ENCODE data around the gene COG5. TPM values are rescaled to one million over a fixed set of nuclear protein-coding genes. Genes with fewer than 3 reads are reported as not detected.

COG5 gene
- polyA plus RNA-seq, 1 of the 3 experiments (the other 2 are of a cell fraction) = 21.2 TPM

DNA sequence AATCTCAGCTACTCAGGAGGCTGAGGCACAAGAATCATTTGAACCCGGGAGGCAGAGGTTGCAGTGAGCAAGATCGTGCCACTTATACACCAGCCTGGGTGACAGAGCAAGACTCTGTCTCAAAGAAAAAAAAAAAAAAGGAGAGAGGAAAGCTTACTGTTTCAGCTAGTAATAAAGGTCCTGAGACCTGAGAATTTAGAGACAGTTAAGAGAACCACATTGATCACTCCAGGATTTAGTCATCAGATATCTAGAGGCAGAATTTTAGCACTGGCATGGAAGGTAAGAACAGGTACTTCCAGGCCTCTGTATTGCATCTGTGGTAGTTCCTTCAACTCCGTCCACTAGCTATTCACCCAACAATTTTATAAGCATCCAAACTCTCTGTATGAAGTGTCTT, 7.8 kb downstream of the COG5 start:
- no peaks in the 10 kb centered on the region for H4K20me1 ChIP-seq (ENCODE audit: insufficient read depth)
- no peak for DNase-seq
- peaks cover 0 to 15% of the 10 kb centered on the region in 2 experiments; a peak in 2 of 4 replicates for H3K4me1 ChIP-seq (ENCODE audit: control insufficient read depth in 1 of 2, insufficient read depth in 2 of 2, low read depth in 1 of 2, low read length in 1 of 2)
- H3K27me3 ChIP-seq (ENCODE audit: insufficient read depth) = no peaks in the 10 kb centered on the region
- CTCF ChIA-PET = no interaction called here
- no peak overlapping the region for H3K27ac ChIP-seq (ENCODE audit: low read depth in 2 of 2, low read length in 1 of 2)
- H3F3A ChIP-seq (replicated peaks; ENCODE audit: insufficient read depth) = peaks cover 4% of the 10 kb centered on the region
- H3K4me3 ChIP-seq (ENCODE audit: low read depth in 2 of 2, low read length in 1 of 2) = no peak overlapping the region
- no peaks in the 10 kb centered on the region for H3K9me3 ChIP-seq
- H3K9me2 ChIP-seq = no peaks in the 10 kb centered on the region
- peaks cover 70% of the 10 kb centered on the region for H3K79me2 ChIP-seq (ENCODE audit: insufficient read depth)
- peaks cover 44 to 57% of the 10 kb centered on the region in 2 experiments for H3K36me3 ChIP-seq (replicated peaks in 1 of 2; ENCODE audit: control insufficient read depth in 1 of 2, insufficient read depth in 2 of 2, low read length in 1 of 2)
- H3K4me2 ChIP-seq = no peak overlapping the region
- POLR2A ChIA-PET = interaction anchor here (0.7 kb wide), 1 partner anchor 386 kb away, joined by 3 read pairs; no protein-coding TSS in a partner anchor
- H3K9ac ChIP-seq = no peak overlapping the region
- 92% methylated on average over 3 of the region's 3 CpGs for WGBS (ENCODE audit: low lambda C conversion rate)
- no peak overlapping the region for H2AFZ ChIP-seq (ENCODE audit: low read depth)
- TF ChIP-seq, protein P1, sequence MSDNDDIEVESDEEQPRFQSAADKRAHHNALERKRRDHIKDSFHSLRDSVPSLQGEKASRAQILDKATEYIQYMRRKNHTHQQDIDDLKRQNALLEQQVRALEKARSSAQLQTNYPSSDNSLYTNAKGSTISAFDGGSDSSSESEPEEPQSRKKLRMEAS (IDR thresholded peaks at IDR 0.05; ENCODE audit: low read depth) = no peak
- TF ChIP-seq ELF1 (IDR thresholded peaks at IDR 0.05) = no peak
- TF ChIP-seq ZBTB33 (IDR thresholded peaks at IDR 0.05; ENCODE audit: borderline replicate concordance, low read depth) = no peak
- no peak for TF ChIP-seq TAF1 (IDR thresholded peaks at IDR 0.05; ENCODE audit: borderline replicate concordance, low read depth, low read length)
- no peak for TF ChIP-seq MXI1 (IDR thresholded peaks at IDR 0.05; ENCODE audit: low read depth, low read length)
- TF ChIP-seq MEF2A (IDR thresholded peaks at IDR 0.05; ENCODE audit: borderline replicate concordance, low read depth) = no peak
- no peak for TF ChIP-seq TEAD4 (IDR thresholded peaks at IDR 0.05; ENCODE audit: borderline replicate concordance, insufficient read depth)
- no peak for TF ChIP-seq RAD21 (IDR thresholded peaks at IDR 0.05; ENCODE audit: low read length)
- TF ChIP-seq YY1 (IDR thresholded peaks at IDR 0.05; ENCODE audit: low read depth) = no peak
- TF ChIP-seq NRF1 (IDR thresholded peaks at IDR 0.05; ENCODE audit: low read depth, low read length) = no peak
- TF ChIP-seq FOXM1 (IDR thresholded peaks at IDR 0.05; ENCODE audit: low read depth) = no peak
- no peak for TF ChIP-seq GATA2 (CRISPR knock-in tag; IDR thresholded peaks at IDR 0.05)

DNA sequence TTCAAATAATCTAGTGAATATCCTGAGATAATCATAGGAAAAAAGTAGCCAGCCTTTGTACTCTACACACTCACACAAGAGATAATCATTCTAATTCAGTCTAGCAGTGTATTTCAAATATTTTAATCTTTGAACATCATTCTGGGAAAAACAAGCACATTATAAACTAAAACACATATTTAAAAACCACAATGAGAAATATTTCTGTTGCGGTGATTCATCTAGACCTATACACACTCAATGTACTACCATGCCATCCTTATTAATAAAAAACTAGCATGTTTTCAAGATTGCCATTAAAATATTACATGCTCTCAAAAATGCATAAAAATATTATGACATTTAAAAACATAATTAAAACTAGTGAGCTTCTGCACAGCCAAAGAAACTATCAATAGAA, 11.8 kb downstream of the COG5 start:
- POLR2A ChIA-PET = no interaction called here
- 97% methylated on average over 1 of the region's 1 CpG for WGBS (ENCODE audit: low lambda C conversion rate)

More for the DNA sequence above, 11.8 kb downstream of the COG5 start:
- DNase-seq = no peak
- Histone ChIP-seq H3K36me3 (replicated peaks in 1 of 2; ENCODE audit: control insufficient read depth in 1 of 2, insufficient read depth in 2 of 2, low read length in 1 of 2) (peaks cover 42 to 54% of the 10 kb centered on the region in 2 experiments), H3F3A (replicated peaks; ENCODE audit: insufficient read depth) (peaks cover 4% of the 10 kb centered on the region), H3K9me3 (no peaks in the 10 kb centered on the region), H3K4me1 (ENCODE audit: control insufficient read depth in 1 of 2, insufficient read depth in 2 of 2, low read depth in 1 of 2, low read length in 1 of 2) (no peaks in the 10 kb centered on the region; a peak in 1 of 4 replicates), H3K79me2 (ENCODE audit: insufficient read depth) (peaks cover 50% of the 10 kb centered on the region), H3K27me3 (ENCODE audit: insufficient read depth) (no peaks in the 10 kb centered on the region), H3K4me3 (ENCODE audit: low read depth in 2 of 2, low read length in 1 of 2) (no peak overlapping the region), H4K20me1 (ENCODE audit: insufficient read depth) (no peaks in the 10 kb centered on the region), H3K9ac (no peak overlapping the region), H3K27ac (ENCODE audit: low read depth in 2 of 2, low read length in 1 of 2) (no peak overlapping the region), H3K9me2 (no peaks in the 10 kb centered on the region), H2AFZ (ENCODE audit: low read depth) (no peak overlapping the region), H3K4me2 (no peak overlapping the region)
- CTCF ChIA-PET = interaction anchor here (0.8 to 1.2 kb wide), 2 partner anchors 19 to 174 kb away, joined by 3 read pairs; no protein-coding TSS in a partner anchor
- TF ChIP-seq ZBTB33 (IDR thresholded peaks at IDR 0.05; ENCODE audit: borderline replicate concordance, low read depth) = no peak
- no peak for TF ChIP-seq FOSL2 (IDR thresholded peaks at IDR 0.05; ENCODE audit: borderline replicate concordance, low read depth)
- TF ChIP-seq, protein P2, sequence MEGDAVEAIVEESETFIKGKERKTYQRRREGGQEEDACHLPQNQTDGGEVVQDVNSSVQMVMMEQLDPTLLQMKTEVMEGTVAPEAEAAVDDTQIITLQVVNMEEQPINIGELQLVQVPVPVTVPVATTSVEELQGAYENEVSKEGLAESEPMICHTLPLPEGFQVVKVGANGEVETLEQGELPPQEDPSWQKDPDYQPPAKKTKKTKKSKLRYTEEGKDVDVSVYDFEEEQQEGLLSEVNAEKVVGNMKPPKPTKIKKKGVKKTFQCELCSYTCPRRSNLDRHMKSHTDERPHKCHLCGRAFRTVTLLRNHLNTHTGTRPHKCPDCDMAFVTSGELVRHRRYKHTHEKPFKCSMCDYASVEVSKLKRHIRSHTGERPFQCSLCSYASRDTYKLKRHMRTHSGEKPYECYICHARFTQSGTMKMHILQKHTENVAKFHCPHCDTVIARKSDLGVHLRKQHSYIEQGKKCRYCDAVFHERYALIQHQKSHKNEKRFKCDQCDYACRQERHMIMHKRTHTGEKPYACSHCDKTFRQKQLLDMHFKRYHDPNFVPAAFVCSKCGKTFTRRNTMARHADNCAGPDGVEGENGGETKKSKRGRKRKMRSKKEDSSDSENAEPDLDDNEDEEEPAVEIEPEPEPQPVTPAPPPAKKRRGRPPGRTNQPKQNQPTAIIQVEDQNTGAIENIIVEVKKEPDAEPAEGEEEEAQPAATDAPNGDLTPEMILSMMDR (IDR thresholded peaks at IDR 0.05) = no peak
- TF ChIP-seq NFIC (IDR thresholded peaks at IDR 0.05; ENCODE audit: borderline replicate concordance) = no peak
- TF ChIP-seq, protein P3, sequence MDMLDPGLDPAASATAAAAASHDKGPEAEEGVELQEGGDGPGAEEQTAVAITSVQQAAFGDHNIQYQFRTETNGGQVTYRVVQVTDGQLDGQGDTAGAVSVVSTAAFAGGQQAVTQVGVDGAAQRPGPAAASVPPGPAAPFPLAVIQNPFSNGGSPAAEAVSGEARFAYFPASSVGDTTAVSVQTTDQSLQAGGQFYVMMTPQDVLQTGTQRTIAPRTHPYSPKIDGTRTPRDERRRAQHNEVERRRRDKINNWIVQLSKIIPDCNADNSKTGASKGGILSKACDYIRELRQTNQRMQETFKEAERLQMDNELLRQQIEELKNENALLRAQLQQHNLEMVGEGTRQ (IDR thresholded peaks at IDR 0.05; ENCODE audit: borderline replicate concordance, low read depth, low read length) = no peak
- no peak for TF ChIP-seq ELF1 (IDR thresholded peaks at IDR 0.05)
- no peak for TF ChIP-seq NRF1 (IDR thresholded peaks at IDR 0.05; ENCODE audit: low read depth, low read length)
- no peak for TF ChIP-seq YY1 (IDR thresholded peaks at IDR 0.05; ENCODE audit: low read depth)
- no peak for TF ChIP-seq RFX5 (IDR thresholded peaks at IDR 0.05; ENCODE audit: low read length)
- TF ChIP-seq TAF1 (IDR thresholded peaks at IDR 0.05; ENCODE audit: borderline replicate concordance, low read depth, low read length) = no peak
- no peak for TF ChIP-seq SMC3 (IDR thresholded peaks at IDR 0.05; ENCODE audit: low read depth, low read length)
- TF ChIP-seq, protein P4, sequence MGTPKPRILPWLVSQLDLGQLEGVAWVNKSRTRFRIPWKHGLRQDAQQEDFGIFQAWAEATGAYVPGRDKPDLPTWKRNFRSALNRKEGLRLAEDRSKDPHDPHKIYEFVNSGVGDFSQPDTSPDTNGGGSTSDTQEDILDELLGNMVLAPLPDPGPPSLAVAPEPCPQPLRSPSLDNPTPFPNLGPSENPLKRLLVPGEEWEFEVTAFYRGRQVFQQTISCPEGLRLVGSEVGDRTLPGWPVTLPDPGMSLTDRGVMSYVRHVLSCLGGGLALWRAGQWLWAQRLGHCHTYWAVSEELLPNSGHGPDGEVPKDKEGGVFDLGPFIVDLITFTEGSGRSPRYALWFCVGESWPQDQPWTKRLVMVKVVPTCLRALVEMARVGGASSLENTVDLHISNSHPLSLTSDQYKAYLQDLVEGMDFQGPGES (IDR thresholded peaks at IDR 0.05; ENCODE audit: low read depth, low read length) = no peak
- TF ChIP-seq MXI1 (IDR thresholded peaks at IDR 0.05; ENCODE audit: low read depth, low read length) = no peak

Data from SK-N-SH (cell line).